HG02571 (cell line): Measurements from ENCODE around the gene SLC15A3.

Experiments used
- ATAC-seq: cut with Tn5 transposase; IDR thresholded peaks from one replicate; pipeline ENCODE4 v1.9.1; 2021; ENCODE audit warnings: mild to moderate bottlenecking, moderate library complexity; ENCODE audit not compliant: unreplicated experiment

SLC15A3 gene

GRCh38 chr11:60946601-60947264 is 5.2 kb downstream of the SLC15A3 start:
- ATAC-seq, result no peak

GRCh38 chr11:60945295-60945667 is 6.7 kb downstream of the SLC15A3 start:
- no peak for ATAC-seq

GRCh38 chr11:60944490-60945294 is 7.3 kb downstream of the SLC15A3 start:
- ATAC-seq, result no peak

GRCh38 chr11:60942970-60943565 is 8.9 kb downstream of the SLC15A3 start:
- no peak for ATAC-seq

GRCh38 chr11:60942219-60942618 is 9.8 kb downstream of the SLC15A3 start:
- ATAC-seq, result no peak

GRCh38 chr11:60941371-60942119 is 10.4 kb downstream of the SLC15A3 start:
- ATAC-seq, result no peak

- no peak for ATAC-seq
Observed at GRCh38 chr11:60939855-60940254, 12.1 kb downstream of the SLC15A3 start.

- ATAC-seq, result no peak
Observed at GRCh38 chr11:60939301-60939700, 12.7 kb downstream of the SLC15A3 start.

- no peak for ATAC-seq
Observed at GRCh38 chr11:60938500-60938899, 13.5 kb downstream of the SLC15A3 start.

GRCh38 chr11:60937811-60938210 is 14.2 kb downstream of the SLC15A3 start:
- ATAC-seq, result no peak

GRCh38 chr11:60937144-60937527 is 14.8 kb downstream of the SLC15A3 start:
- ATAC-seq, result no peak

- no peak for ATAC-seq
Observed at GRCh38 chr11:60936467-60937143, 15.4 kb downstream of the SLC15A3 start.

GRCh38 chr11:60935676-60936442 is 16.1 kb downstream of the SLC15A3 start:
- ATAC-seq, result no peak

GRCh38 chr11:60934790-60935605 is 17.0 kb downstream of the SLC15A3 start:
- ATAC-seq, result no peak

- no peak for ATAC-seq
Observed at GRCh38 chr11:60934124-60934789, 17.7 kb downstream of the SLC15A3 start.

GRCh38 chr11:60933416-60934123 is 18.4 kb downstream of the SLC15A3 start:
- ATAC-seq, result no peak

GRCh38 chr11:60932605-60933356 is 19.2 kb downstream of the SLC15A3 start:
- ATAC-seq, result no peak
